Measurements from ENCODE around the gene MAGI3.
"Not testable (repeated sequence)": the region's sequence is repeated elsewhere in the genome, so short reads cannot be mapped to it uniquely, and the experiment has no call there.

The MAGI3 gene

GRCh38 chr1:113399062-113399583 is 8.8 kb downstream of the MAGI3 start:
- no peak for DNase-seq (ENCODE audit: low spot score)

DNA sequence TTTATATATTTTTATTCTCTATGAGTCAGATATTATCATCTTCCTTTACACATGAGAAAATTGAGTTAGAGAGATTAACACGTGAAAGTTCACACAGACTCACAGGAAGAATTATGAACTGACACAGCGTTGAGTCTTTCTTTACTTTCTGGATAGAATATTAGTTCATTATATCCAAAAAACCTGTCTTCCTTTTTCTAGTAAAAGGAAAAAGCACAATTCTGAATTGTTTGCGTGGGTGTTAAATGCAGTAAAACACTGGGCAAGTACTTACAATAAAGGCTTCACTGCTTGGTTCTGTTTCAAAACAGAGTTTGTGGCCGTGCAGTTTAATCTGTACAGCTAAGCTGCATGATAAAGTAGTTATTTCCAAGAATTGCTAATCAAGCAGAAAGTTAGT is 10.8 kb downstream of the MAGI3 start:
- no peak for DNase-seq (ENCODE audit: low spot score)

DNA sequence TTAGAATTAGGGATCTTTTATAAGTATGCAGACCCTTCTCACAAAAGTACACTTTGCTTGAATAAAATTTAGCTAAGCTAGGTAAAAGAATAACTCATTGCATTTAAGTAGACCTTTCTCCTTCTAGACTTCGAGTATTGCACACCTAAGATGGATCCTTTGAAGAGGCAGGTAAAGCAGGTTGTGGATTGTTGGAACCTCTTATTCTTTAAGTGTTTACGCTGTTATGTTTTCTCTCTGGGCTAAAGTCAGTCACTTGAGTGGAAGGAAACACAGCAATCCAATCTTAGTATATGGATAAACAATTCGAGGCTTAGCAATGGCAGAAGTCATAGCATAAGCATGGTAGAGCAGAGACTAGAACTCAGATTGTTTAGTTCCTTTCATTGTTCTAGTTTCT is 11.4 kb downstream of the MAGI3 start:
- DNase-seq (ENCODE audit: low spot score) = no peak

GRCh38 chr1:113403065-113403464 is 12.8 kb downstream of the MAGI3 start:
- DNase-seq (ENCODE audit: low spot score) = no peak

DNA sequence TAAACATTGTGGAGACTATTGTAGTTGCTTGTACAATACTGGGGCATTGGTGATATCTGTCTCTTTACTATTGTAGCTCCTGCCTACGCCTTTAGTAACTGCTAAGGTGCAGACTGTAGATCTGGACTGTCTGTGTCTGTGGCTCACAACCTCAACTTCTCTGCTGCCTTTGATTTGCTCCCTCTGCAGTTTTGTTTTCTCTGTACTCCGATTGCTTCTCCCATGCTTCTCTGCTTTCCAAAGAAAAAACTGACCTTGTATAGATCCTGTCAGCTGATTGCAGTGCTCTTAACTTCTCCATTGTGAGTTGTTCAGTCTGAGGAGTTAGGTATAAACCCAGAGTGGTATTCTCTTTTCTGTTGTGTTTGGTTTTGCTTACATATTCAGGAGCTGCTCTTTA is 15.3 kb downstream of the MAGI3 start:
- no peak for DNase-seq (ENCODE audit: low spot score)

GRCh38 chr1:113406149-113406548 is 15.8 kb downstream of the MAGI3 start:
- DNase-seq (ENCODE audit: low spot score) = not testable (repeated sequence)

- DNase-seq (ENCODE audit: low spot score) = no peak
Measured at GRCh38 chr1:113409363-113409762, 19.0 kb downstream of the MAGI3 start.

GRCh38 chr1:113412020-113412419 is 21.7 kb downstream of the MAGI3 start:
- not testable (repeated sequence) for DNase-seq (ENCODE audit: low spot score)

DNA sequence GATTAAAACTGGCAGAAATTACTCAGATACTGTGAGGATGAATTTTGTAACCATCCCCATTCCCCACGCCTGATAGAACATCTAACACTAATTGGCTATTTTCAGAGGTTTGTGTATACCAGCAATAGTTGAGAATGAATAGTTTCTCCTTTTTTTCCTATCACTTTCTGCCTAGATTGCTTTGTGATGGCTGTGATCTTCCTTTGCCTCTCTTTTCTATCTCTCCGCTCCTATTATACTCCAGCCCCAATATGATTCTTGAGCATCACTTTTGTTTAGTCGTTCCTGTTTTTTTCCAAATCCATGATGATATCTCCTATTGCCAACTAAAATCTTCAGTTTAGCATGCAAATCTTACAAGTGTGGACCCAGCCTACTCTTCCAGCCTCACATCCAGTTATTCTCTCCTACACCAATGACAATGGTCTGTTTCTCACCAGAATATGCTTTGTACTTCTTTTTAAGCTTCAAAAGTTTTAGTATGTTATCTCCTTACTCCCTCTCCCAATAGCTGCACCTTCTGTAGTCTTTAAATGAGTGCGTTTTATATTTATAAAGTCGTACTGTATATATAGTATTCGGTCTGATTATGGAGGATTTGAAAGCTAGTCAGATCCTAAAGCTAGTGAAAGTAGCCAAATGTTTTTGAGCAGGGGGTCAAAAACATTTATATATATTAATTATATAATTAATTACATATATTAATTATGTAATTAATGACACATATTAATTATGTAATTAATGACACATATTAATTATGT is 25.2 kb downstream of the MAGI3 start:
- no peak for DNase-seq (ENCODE audit: low spot score)

DNA sequence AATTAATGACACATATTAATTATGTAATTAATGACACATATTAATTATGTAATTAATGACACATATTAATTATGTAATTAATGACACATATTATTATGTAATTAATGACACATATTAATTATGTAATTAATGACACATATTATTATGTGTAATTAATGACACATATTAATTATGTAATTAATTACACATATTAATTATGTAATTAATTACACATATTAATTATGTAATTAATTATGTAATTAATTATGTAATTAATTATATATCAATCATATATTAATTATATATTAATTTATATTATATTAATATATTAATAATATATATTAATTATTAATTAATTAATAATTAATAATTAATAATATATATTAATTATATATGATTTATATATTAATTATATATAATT is 25.8 kb downstream of the MAGI3 start:
- not testable (repeated sequence) for DNase-seq (ENCODE audit: low spot score)

DNA sequence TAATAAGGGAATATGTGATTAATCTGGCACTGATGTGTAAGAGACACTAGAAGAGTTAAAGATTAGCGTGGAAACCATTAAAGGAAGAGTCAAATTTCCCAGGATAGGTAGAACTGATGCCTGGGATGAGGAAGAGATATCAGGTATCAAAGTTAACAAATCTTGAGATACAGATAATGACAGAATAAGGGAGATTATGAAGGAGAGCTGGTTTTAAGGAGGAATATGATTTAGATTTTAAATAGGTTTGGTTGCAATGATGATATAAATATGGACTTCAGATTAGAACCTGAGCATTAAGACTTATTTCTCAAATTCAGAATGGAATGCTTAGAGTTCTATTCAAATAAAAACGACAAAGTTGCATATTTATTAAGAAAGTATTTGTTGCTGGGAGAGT is 26.2 kb downstream of the MAGI3 start:
- no peak for DNase-seq (ENCODE audit: low spot score)

DNA sequence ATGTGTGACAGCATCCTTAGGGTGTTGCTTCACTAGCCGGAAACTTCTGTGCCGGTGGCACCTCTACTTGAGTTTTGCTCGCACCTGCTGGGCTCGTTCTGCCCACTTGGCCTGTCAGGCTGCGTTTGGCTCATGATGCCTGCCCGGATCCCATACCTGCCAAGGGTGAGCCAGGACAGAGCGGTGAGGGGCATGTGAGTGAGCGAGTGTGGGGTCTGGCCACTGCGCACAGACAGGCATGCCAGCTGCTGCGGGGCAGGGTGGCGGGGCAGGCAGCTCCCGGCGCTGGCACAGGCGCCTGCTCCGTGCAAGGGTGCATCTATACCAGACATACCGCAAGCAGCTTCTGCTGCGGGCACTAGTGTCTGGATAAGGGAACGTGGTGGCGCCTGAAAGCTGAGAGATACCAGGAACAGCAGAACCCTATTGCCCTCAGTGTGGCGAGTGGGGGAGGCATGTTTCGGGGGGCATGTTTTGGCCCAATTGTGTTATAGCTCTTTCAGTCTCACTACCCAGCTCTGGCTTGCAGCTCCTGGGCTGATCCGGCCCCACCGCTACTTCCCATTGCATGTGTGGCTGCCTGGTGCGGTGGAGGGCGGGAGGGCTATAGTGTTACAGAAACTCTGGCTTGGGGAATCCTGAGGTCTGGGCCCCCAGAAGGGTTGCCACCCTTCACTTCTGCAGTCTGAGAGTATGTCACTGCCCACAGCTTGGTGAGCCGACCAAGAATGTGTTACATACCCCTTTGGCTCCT is 32.2 kb downstream of the MAGI3 start:
- DNase-seq (ENCODE audit: low spot score) = no peak

DNA sequence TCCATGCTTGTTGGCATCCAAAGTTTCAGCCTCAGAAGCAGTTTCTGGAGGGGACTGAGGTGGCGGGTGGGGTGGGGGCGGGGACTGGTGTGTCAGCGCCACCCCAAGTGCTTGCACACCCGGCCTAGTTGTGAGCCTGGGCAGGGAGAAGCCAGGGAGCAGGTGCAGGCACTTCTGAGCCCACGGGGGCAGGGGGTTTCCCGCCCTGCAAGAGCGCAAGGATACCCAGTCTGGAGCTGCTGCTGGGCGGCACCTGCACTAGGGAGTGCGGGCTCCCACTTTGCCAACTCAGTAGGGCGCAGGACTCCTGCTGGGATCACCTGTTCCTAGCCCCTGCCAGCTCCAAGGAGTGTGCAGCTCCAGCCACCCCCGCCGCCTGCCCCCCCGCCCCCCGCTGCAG is 33.5 kb downstream of the MAGI3 start:
- DNase-seq (ENCODE audit: low spot score) = no peak

DNA sequence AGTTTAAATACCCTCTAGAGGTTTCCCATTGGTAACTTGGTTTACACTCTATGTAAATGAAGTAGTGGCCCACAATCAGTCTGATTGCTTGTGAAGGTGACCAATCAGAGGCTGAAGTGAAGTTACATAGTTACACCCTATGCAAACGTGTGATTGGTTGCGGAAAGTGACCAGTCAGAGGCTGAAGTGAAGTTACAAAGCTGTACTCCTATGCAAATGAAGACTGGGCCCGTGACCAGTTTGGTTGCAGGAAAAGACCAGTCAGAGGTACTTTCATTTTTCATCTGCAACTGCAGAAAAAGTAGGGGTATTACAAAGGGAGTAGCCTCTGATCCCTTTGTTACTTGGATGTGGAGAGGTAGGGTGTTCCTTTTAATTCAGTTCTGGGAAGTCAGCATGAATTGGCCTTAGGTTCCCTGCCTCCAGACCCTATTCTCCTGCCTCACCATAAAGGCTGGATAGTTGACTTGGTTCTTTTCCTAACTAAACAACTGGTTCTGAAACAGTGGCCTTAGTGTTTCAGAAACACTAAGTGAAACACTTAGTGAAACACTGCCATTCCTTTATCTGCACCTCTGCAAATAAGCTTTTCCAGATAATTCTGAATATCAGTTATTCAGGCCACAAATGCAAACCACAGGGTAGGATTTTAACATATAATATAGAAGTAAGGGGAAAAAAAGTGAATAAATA is 39.3 kb downstream of the MAGI3 start:
- no peak for DNase-seq (ENCODE audit: low spot score)

- DNase-seq (ENCODE audit: low spot score) = no peak
Measured at GRCh38 chr1:113433184-113433583, 42.9 kb downstream of the MAGI3 start.

DNA sequence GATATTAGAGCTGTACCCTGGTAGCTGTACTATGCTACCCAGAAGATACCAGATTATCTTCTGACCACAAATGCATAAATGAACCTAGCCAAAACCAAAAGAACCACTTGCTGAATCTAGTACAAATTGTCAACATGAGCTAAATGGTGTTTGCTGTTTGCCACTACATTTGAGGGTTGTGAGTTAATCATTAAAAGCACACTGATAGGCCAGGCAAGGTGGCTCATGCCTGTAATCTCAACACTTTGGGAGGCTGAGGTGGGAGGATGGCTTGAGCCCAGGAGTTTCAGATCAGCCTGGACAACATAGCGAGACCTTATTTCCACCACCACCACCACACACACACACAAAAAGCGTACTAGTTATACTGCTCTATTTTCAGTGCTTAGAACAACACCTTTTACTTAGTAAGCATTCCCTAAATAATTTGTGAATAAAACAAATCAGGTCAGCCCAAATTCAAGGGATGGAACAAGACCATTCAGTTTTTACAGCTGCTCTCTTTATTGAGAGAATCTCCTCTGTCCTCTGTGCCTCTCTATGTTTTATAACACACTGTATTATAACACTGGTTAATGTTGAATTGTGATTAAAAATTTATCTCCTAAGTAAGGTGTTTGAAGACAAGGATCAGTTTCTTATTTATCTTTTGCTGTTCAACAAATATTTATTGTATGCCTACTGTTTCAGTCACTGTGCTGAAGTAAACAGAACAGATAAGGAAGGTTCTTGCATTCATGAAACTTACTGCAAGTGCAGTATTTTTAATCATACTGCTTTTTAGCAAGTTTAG is 44.0 kb downstream of the MAGI3 start:
- no peak for DNase-seq (ENCODE audit: low spot score)

DNA sequence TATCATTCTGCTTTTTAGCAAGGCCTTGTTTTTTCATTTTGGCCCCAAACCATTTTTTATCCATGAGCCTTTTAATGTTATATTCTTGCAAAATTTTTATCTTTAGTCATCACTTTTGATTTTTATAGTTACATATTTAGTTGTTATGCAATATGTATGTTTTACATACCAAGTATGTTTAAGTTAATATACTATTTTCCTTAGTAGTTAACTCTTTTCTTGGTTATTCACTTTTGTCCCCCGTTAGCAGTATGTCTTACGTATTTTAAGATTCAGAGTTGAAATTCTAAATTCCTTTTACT is 44.5 kb downstream of the MAGI3 start:
- no peak for DNase-seq (ENCODE audit: low spot score)

DNA sequence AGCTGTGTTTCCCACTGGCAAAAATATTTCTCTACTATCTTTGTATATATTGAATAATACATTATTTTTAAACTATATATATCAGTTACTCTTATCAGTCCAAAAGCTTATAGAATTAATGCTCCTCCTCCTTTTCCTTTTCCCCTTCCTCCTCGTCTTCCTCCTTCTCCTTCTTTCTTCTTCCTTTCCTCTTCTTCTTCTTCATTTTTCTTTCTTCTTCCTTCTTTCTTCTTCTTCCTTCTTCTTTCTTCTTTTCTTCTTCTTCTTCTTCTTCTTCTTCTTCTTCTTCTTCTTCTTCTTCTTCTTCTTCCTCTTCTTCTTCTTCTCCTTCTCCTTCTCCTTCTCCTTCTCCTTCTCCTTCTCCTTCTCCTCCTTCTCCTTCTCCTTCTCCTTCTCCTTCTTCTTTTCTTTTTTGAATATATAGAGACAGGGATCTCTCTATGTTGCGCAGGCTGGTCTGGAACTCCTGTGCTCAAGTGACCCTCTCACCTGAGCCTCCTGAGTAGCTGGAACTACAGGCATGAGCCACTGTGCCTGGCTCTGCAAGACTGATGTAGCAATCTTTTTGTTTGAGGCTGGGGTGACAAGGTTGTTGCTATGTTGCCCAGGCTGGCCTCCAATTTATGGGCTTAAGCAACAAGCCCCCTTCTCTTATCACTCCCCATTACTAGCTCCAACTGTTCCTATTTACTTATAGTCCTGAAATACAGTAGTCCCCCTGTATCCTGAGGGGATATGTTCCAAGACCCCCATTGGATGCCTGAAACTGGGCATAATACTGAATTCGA is 47.4 kb downstream of the MAGI3 start:
- no peak for DNase-seq (ENCODE audit: low spot score)

DNA sequence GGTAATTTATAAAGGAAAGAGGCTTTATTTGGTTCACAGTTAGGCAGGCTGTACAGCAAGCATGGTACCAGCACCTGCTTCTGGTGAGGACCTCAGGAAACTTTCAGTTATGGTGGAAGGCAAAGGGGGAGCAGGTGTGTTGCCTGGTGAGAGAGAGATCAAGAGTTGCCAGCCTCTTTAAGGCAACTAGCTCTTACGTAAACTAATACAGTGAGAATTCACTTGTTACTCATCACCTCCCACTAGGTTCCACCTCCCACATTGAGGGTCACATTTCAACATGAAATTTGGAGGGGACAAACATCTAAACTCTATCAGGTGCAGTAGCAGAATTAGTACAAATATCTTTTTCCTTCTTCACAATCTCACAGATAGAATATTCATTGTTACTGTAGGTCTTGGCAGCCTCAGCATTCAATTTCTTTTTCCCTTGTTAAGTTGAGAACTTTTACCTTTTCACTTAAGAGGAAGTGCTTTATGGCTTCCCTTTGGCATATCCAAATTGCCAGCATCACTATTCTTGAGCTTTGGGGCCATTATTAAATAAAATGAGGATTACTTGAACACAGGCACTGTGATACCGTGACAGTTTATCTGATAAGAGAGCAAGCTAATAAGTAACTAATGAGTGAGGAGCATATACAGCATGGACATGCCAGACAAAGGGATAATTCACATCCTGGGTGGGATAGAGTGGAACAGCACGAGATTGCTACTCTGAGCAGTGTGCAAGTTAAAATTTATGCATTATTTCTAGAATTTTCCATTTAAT is 48.4 kb downstream of the MAGI3 start:
- no peak for DNase-seq (ENCODE audit: low spot score)

DNA sequence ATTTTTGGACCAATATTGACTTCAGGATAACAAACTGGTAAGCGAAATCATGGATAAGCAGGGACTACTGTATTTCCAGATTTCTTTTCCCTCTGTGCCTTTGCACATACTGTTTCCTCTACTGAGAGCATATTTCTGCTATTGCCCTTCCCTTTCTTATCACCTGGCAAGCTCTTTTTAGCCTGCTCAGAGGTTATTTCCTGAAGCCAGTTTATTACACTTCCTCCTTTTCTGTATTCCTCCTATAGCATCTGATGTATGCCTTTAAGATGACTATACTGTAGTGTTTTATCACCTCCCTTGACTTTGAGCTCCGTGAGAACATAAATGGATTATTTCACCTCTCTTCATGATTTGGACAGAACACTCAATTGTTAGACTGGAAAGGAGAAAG is 49.0 kb downstream of the MAGI3 start:
- no peak for DNase-seq (ENCODE audit: low spot score)

GRCh38 chr1:113442131-113442530 is 51.8 kb downstream of the MAGI3 start:
- DNase-seq (ENCODE audit: low spot score) = no peak
